Ramos (cell line): Measurements from ENCODE around the gene PLEKHO2.

Experiments used
- in situ Hi-C: fragments of 300-500 bp; cut with MboI; formaldehyde crosslinking; loops from one replicate; pipeline ENCODE4 v1.14.3; 2022; ENCODE audit warnings: low sequenced_read_pairs; ENCODE audit not compliant: unreplicated experiment

The PLEKHO2 gene

DNA sequence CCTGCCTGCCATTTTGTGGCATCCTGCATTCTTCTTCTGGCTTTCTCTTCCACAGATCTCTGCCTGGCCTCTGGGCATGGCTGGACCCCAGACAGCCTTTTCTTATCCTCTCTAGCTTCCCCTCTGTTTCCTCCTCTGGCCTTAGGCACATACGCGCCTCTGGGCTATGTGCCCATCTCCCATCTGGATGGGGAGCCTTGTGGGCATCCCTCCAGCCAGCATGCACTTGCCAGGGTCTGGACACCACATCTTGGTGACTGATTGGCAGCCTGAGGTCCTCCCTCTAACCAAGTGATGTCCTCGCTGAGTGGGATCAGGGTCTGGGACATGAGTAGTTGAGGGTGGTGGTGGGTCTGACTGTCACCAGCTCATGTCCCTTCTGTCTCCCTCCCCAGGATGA, 12.8 kb downstream of the PLEKHO2 start:
- in situ Hi-C loops, result no loop called here

DNA sequence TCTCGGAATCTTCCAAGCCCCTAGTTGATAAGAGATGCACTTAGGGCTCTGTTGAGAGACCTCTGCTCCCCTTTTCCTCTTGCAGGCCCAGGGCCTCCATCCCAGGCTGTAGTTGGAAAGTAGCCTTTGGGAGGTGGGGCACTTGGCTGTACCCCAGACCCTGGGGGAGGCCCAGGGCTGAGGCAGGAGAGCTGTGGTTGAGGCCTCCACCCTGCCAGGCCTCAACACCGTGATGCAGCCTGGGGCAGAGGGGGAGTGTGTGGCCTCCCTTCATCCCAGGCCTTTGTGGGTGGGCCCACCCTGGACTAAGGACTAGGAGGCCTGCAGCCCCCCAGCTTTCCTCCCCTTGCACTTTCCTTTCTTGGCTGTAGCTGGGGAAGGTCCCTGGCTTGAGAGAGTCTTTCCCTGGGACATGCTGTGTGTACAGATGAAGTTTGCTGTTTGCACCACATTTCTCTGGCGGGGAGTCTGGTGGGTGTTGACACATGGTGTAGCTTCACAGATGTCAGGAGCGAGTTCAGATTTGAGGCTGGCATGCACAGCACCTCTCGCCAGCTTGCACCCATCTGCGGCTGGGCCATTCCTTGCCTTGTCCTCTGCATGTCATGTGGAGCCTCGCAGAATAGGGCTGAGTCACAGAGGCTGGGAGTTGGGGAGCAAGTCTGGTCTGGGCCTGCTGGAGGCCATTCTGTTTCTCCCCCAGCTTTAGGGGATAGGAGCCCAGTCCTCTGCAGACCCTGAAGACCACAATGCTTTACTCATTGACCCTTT, 13.7 kb downstream of the PLEKHO2 start:
- in situ Hi-C loops, result no loop called here

DNA sequence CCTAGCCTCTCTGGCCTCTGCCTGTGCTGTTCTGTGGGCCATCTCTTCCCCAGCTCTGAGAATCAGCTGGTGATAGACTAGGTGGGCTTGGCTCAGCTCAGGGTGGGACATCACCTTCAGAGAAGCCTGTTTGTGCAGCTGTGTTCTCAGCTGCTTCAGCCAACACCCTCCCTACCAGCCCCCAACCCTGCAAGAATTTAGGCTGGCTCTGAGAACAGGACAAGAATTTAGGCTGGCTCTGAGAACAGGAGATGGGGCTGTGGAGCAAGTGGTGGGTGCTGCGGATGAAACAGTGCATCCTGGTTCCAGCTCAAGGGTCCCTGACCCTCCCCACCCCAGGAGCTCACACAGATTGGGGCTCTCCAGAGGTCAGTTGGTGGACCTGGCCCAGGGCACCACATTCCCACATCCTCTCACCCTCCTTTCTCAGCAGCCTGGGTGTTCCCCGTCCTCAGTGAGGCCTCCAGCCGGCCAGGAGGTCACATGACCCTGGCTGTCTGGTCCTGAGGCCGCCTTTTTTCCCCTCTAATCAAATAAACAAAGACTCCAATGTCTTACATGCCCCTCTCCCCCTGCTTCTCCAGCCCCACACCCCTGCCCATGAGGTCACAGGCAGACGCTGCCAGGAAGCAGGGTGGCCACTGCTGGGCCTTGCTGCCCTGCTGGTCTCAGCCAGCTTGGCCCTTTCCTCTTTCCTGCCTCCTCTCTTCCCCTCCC, 14.9 kb downstream of the PLEKHO2 start:
- in situ Hi-C loops, result no loop called here

DNA sequence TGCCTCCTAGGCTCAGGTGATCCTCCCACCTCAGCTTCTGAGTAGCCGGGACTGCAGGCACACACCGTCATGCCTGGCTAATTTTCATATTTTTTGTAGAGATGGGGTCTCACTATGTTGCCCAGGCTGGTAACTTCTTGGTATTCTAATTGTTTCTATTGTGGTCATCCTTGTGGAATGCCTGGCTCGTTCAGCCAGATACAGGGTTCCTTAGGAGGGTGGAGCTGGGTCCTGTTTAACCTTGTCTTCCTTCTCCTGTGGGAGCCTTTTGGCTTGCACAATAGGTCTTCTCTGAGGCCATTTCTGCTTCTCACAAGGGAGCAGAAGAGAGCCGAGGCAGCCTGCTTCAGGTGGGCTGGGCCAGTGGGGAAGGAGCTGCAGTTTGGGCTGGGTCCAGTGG, 15.7 kb downstream of the PLEKHO2 start:
- in situ Hi-C loops, result no loop called here

DNA sequence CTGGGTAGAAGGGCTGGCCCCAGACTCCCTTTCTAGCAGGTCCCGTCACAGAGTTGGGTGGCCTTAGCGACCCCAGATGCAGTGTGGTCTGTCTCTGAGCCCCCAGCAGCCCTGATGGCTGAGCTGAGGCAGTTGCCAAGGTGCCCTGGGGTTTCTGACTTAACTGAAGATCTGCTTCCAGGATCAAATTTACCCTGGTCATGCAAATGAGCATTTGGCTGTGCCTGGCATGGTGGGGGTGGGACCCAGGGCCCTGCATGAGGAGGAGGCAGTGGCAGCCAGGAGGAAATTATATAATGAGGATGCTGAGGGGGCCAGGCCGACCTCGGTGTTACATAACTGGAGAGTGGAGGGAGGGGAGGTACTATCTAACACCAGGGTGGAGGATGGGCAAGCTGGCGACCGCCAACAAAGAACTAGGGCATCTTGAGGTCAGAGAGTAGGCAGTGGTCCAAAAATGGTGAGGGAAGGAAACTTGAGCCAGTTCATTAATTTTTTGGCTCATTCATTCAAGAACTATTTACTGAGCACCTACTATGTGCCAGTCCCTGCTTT, 16.4 kb downstream of the PLEKHO2 start:
- in situ Hi-C loops, result no loop called here

DNA sequence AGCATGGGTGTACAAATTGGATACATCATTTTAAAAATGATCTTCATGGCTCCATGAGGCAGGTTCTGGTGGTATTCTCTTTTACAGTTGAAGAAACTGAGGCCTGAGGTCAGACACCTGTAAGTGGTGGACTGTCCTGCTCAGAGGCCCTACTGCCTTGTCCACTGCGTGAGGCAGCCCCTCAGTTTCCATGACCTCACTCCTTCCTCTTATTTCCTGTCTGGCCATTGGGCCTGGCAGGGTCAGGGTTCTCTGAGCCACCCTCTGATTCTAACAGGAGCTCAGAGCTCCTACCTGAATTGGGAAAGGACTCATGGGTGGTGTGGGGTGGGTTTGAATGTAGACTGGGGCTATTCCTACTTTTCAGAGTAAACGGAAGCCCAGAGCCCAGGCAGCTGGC, 17.5 kb downstream of the PLEKHO2 start:
- in situ Hi-C loops, result no loop called here

DNA sequence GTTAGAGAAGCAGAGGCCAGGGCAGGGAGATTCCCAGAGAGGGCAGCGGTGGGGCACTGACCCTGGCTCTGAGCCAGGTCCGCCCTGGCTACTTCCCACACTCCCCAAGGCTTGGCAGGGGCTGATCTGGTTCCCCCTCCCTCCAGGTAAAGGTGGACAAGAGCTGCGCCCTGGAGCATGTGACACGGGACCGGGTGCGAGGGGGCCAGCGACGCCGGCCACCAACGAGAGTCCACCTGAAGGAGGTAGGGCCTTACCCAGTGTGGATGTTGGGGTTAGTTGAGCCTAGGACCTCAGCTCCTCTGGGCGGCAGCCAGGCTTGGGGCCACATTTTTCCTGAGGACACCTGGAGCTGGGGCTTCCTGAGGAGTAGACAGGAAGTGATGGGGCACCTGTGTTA, 19.6 kb downstream of the PLEKHO2 start:
- in situ Hi-C loops, result no loop called here

DNA sequence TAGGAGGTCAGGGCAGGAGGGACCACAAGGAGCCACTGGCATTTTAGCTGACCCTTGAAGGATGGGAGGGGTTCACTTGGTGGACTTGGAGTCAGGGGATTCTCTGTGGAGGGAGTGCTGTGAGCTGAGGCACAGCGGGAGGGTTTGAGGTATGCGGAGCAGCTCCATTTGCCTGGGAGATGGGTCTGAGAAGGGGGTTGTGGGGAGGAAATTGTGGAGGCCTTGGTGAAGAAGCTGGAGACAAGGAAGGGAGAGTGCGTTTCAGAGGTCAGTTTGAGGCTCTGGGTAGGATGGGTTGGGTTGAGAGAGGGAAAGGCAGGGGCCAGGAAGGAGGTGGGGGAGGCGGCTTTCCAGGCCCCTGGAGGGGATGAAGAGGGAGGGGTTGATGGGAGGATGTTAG, 20.2 kb downstream of the PLEKHO2 start:
- in situ Hi-C loops, result no loop called here

DNA sequence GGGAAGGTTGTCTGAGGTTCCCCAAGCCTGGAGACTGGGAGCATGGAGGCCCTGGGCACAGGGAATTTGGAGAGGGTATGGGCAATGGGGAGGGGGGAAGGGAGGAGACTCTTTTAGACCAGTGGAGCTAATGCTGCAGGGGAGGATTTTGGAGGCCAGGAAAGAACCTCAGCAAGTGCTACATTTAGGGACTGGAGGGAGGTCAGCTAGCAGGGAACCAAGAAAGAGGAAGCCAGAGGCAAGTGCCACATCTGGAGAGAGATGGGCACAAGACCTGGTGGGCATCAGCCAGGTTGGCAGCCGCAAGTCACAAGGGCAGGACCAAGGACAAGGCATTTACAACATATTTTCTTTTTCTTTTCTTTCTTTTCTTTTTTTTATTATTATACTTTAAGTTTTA, 20.7 kb downstream of the PLEKHO2 start:
- in situ Hi-C loops, result no loop called here

DNA sequence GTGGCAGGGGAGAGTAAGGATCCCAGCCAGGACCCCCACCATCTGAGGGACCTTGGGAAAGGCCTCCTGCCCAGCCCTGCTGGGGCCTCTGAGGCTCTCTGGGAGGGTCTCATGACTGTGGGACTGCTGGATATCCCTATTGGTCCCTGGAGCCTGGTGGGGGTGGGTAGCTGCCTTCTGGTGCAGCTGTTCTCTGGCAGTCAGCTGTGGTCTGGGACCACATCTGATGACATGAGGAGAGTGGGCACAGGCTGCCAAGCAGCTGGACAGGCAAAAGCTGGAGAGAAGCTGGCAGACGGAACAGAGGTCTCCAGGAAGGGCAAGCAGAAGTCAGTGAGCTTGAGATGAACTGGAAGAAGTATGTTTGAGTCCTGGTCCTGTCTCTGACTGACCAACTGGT, 22.4 kb downstream of the PLEKHO2 start:
- in situ Hi-C loops, result no loop called here

DNA sequence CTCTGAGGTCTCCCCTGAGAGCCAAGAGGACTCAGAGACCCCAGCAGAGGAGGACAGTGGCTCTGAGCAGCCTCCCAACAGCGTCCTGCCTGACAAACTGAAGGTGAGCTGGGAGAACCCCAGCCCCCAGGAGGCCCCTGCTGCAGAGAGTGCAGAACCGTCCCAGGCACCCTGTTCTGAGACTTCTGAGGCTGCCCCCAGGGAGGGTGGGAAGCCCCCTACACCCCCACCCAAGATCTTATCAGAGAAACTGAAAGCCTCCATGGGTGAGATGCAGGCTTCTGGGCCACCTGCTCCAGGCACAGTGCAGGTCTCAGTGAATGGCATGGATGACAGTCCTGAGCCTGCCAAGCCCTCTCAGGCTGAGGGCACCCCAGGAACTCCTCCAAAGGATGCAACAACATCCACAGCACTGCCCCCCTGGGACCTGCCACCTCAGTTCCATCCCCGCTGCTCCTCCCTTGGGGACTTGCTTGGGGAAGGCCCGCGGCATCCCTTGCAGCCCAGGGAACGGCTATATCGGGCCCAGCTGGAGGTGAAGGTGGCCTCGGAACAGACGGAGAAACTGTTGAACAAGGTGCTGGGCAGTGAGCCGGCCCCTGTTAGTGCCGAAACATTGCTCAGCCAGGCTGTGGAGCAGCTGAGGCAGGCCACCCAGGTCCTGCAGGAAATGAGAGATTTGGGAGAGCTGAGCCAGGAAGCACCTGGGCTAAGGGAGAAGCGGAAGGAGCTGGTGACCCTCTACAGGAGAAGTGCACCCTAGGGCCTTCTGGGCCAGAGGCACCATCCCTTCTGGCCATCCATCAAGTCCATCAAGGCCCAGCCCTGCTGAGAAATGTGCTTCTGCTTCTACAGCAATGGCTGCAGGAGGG, 23.6 kb downstream of the PLEKHO2 start:
- in situ Hi-C loops, result no loop called here

DNA sequence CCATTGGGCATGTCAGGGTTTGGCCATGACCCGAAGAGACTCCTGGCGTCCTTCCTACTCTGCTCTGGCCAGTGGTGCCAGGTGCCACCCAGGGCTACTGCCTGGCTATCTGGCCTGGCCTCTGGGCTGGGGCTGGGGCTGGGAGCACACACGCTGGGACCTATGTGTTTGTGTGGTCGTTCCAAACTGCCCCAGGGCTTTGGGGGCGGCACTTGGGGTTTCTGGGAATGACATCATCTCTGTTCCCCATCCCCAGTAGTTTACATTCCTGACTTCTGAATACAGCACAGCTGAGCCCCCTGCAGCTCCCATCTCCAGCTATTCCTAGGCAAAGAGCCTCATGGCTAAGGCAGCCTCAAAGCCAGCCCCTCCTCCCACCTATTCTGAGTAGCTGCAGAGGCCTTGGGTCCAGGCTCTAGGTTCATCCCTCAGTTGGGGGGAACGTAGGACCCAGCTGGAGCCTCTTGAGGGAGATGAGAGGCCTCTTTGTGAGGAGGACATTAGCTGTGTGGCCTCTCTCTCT, 24.3 kb downstream of the PLEKHO2 start:
- in situ Hi-C loops, result no loop called here

DNA sequence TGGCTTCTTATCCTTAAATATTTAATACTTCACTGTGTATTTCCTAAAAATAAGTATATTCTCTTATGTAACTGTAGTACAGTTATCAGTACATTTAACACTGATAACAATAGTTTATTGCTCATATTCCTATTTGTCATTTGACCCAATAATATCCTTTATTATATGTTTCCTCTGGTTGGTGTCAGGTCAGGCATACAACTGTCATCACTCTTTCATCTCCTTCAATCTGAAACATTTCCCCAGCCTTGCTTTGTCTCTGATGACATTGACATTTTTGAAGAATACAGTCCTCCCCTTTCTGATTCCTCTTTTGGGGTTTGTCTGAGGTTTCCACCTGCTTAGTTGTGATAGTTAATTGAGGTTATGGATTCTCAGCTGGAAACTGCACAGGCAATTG, 27.8 kb downstream of the PLEKHO2 start:
- in situ Hi-C loops, result no loop called here

DNA sequence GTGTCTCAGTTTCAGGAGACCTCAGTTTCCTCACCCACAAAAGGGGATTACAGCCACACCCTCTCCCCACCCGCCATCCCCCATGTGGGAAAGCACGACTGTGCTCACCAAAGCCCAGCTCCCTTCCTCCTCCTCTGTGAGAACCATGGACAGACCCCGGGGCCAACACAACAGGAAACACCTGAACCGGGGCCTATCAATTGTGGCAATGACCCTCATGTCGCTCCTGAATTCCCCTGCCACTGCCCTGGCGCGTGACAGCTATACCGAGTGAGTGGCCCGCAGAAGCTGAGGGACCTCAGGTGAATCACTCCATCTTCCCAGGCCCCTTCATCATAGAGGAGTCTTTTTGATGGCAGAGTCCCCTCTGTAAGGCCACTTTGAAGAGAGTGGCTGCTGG, 28.6 kb downstream of the PLEKHO2 start:
- in situ Hi-C loops, result no loop called here

DNA sequence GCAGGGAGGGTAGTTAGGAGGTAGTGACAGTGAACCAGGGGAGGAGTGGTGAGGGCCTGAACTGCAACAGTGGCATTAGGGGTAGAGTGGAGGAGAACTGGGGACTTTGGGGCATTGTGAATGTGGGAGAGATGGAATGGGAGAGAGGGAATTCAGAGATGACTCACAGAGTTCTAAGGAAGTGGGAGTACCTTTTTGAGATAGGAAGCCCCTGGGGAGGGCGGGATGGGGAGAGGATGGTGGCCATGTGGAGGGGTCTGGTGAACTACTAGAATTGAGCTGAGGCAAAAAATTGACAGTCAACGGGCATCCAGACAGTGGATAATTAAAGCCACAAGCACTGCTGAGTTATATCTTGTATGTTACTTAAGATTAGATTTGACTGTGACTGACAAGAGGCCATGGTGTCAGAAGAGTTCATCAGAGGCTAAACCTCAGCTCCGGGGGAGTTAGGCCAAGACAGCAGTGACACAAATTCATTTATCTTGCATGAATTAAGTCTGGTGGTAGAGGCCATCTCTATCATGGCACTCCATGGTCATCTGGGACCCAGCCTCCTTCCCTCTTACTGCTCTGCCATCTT, 34.0 kb downstream of the PLEKHO2 start:
- in situ Hi-C loops, result no loop called here

DNA sequence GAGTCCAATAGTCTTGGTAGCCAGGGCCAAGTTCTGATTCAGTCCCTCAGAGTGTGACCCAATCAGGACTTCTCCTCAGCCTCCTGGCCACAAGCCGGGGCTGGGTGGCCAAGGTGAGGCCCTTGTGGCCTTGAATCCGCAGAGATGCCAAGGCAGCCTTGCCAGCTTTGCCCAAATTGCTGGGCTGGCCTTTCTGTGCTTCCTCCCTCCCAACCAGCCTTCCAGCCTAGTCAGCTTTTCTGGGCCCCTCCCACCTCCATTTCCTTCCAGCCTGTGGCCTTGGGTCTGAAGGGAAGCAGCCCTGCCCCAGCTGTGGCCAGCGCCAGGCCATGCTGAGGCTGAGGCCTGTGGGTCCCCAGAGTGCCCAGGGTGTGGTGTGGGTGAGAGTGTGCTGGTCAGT, 35.7 kb downstream of the PLEKHO2 start:
- in situ Hi-C loops, result no loop called here

DNA sequence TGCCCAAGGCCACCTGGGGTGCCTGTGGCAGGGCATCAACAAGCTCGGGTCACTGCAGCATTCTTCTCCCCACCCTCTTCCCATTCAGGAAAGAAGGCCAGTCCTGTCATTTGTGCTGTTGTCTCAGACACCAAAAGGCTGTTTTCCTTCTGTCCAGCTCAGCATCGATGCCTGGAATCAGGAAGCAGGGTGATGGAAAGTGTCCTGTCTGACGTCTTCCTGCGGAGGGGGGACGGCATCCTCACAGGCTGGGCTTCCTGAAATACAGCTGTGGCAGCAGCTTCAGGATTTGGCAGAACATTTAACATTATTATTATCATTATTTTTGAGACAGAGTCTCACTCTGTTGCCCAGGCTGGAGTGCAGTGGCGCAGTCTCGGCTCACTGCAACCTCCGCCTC, 37.0 kb downstream of the PLEKHO2 start:
- in situ Hi-C loops, result no loop called here

DNA sequence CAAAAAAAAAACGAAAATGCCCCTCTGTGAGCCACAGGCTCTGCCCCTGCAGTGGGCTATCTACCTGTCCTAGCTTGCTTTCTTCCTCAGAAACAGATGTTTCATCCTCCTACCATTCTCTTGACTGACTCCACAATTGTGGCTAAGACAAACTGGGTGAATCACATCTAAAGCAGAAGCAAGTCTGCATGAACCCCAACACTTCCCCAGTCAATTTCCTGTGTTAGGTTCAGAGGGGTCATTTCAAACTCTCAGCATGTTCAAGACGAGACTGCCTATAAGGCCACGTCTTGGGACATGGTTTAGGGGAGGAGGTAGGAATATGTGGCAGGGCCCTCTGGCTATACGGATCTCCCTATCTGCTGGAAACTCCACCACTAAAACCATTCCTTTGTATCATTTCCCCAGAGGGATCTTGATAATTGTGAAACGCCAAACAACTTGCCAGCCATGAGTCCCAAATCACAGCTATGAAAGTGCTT, 41.4 kb downstream of the PLEKHO2 start:
- in situ Hi-C loops, result no loop called here

DNA sequence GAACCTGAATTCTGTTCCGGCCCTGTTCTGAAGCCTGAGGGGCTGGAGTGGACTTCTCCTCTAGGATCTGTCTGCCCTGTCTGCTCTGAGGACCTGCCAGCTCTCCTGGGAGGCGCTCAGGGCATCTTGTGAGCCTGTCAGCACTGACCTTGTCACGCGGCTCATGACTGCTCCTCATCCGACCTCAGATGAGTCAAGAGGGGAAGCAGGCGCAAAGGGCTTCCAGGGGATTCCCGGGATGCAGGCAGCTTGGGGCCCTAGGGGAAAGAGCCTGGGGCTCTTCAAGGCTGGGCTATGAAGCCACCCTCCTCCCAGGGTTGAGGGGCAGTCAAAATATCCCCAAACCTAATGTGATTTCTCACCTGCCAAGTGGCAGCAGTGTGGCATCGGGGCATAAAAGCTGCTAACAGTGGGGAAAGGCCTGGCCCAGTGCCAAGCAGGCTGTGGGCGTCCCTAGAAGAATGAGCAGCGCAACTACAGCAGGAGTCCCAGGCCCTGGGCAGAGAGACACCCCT, 42.3 kb downstream of the PLEKHO2 start:
- in situ Hi-C loops, result no loop called here

DNA sequence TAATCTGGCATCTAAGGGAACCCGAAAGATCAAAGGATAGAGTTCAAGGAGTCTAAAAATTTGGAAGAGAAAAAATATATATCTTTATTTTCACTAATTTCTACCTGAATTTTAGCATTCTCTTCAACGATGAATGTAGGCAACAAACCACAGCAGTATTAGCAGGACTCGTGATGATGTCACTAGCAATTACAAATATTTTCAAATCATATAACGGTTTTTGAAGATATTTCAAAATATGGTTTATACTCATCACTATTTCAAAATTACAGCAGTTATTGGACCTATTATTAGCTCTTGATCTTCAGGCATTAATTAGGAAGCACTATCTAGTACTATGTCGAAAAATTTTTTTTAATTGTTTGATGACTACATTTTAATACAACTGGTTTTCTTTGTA, 43.0 kb downstream of the PLEKHO2 start:
- in situ Hi-C loops, result no loop called here
